NCI-H1092 treated with DMSO at 0.1 percent for 48 hours (cell line): ENCODE data around the gene TRIM10.
"Not testable (repeated sequence)": the region's sequence is repeated elsewhere in the genome, so short reads cannot be mapped to it uniquely, and the experiment has no call there.

ENCODE experiments used
- DNase-seq: peaks from one replicate; lab custom pipeline; 2025; lab: John Stamatoyannopoulos, UW

TRIM10 gene

DNA sequence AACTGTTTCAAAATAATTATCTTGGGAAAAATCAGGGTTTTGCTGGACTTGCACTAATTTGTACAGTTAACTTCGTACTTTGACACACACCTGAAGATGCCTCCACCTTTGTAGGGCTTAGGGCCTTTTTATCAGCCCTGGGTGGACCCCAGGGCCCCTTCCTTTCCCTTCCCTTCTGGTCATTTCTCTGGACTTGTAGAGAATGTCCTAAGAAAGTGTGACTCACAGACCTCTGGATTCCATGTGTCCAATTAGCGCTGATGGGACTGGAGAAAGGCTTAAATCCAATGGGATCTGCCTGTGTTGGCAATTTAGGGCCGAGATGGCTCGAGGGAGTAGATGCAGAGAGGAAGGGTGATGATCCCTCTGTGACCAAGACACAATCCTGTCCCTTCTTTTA is 11.7 kb upstream of the TRIM10 start:
- no peak for DNase-seq

DNA sequence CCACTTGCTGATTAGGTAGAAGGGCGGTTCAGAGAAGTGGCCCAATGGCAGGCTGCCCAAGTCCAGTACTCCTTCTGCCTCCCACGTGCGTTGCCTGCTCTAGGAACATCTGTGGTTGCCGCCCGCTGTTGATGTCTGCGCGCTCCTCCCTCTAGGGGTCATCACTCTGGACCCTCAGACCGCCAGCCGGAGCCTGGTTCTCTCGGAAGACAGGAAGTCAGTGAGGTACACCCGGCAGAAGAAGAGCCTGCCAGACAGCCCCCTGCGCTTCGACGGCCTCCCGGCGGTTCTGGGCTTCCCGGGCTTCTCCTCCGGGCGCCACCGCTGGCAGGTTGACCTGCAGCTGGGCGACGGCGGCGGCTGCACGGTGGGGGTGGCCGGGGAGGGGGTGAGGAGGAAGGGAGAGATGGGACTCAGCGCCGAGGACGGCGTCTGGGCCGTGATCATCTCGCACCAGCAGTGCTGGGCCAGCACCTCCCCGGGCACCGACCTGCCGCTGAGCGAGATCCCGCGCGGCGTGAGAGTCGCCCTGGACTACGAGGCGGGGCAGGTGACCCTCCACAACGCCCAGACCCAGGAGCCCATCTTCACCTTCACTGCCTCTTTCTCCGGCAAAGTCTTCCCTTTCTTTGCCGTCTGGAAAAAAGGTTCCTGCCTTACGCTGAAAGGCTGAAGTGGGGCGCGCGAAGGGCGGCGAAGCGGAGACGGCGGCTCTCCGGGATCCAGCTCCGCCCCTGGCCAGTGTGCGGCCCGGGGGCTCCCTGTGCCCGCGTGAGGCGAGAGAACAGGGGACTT is 10.9 kb upstream of the TRIM10 start:
- no peak for DNase-seq

DNA sequence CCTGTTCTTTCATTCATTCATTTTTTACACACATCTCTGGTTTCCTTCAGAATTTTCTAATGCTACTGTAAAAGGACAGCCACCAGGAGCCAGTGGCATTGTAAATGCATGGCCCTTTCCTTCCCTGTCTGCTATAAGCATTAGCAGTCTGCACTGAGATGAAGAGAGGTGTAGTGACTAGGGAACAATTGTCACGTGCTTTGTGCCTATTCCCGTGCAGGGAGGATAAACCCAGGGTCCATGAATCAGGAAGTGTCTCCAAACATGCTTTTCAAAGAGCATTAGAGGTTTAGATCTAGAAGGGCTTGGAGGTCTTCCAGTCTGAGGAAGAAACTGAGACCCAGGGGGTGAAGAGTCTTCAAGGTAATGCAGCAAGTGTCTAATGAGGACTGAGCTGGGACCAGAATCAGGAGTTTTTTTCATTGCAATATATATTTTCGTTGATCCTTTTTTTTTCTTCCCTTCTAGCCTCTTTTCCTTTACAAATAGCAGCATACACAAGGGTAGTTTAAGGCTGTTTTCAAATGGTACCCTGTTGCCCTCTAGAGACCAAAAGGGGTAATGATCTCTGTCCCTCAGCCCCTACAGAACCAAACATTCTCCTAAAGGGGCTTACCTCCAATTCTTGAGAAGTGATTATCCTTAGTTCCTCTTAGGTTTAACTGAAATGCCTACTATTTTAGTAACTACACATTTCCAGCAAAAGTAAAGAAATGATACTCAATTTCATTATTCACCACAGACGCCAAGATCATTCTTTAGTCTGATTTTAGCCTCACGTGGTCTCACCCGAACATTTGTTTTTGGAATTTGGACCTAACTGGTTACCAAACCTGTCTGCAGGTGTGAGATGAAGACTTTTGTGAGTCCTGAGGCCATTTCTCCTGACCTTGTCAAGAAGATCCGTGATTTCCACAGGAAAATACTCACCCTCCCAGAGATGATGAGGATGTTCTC is 8.9 kb upstream of the TRIM10 start:
- DNase-seq = peak; percentile 4

GRCh38 chr6:30168741-30169140 is 7.7 kb upstream of the TRIM10 start:
- no peak for DNase-seq

GRCh38 chr6:30167101-30167500 is 6.1 kb upstream of the TRIM10 start:
- no peak for DNase-seq

DNA sequence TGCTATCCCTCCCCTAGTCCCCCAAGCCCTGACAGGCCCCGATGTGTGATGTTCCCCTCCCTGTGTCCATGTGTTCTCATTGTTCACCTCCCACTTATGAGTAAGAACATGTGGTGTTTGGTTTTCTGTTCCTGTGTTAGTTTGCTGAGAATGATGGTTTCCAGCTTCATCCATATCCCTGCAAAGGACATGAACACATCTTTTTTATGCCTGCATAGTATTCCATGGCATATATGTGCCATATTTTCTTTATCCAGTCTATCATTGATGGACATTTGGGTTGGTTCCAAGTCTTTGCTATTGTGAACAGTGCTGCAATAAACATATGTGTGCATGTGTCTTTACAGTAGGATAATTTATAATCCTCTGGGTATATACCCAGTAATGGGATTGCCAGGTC is 4.2 kb upstream of the TRIM10 start:
- DNase-seq = not testable (repeated sequence)

DNA sequence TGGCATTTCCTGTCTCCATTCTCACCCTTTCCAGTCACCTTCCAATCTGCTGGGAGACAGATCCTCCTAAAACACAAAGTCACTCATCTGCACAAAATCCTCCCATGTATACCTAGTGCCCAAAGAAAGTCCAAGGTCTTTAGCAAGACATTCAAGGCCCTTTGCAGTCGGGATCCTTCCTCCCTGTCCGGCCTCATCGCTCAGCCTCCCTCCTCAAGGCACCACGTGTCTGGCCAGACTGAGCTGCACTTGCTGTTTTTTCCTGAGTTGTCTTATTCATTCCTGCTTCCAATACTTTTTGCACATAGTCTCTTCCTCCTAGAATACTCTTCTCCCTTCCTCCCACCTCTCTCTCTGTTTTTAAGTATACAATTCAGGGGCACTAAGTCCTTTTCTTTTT is 3.7 kb upstream of the TRIM10 start:
- DNase-seq = no peak

DNA sequence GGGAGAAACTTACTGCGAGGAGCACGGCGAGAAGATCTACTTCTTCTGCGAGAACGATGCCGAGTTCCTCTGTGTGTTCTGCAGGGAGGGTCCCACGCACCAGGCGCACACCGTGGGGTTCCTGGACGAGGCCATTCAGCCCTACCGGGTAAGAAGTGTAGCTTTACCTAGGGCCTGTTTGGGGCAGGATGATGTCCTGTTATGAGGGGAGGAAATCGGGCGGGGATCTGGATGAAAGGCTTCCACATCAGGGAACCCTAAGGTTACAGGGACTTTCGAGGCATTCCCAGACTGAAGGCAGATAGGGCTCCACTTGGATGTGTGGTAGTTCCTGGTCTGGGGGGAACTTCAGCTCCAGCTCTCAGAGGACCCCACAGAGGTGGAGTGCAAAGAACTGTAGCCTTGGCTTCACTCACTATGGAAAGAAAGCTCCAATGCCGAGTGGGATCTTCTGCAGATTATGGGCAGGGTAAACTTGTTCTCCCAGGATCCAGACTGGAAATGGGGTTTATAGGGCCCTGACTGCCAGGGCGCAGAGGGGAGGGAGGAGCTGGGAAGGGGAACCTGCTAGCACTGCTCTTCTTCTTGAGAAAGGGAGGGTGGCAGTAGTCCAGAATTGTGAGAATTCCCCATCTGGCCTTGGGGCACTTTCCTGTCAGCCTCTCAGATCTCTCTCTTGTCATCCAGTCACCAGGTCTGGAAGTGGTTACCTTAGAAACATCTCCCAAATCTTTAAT is 3.1 kb upstream of the TRIM10 start:
- DNase-seq = no peak

DNA sequence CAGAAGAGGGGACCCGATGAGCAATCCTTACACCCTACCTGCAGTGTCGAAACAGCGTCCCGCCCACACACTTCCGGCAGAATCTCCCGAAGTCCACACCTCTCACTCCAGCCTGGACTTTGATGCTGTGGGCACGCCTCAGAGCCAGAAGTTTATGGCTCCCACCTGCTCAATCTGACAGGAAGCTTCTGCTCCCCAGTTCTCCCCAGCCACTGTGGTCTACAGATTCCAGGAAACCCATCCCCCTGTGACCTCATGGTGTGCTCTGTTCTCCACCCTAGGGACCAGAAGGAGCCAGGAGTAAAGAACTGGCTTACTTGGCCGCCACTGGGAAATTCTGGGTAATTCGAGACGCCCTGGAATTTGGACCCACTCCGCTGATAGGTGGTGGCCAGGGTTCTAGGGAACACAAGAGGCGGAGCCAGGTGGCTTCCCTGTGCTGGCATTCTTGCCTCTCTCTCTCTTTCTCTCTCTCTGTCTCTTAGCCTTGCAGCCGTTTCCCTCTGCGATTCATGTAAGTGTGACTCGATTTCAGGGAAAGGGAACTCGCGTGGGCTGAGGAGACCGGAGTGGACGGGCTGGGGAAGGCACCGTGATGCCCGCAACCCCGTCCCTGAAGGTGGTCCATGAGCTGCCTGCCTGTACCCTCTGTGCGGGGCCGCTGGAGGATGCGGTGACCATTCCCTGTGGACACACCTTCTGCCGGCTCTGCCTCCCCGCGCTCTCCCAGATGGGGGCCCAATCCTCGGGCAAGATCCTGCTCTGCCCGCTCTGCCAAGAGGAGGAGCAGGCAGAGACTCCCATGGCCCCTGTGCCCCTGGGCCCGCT is 2.3 kb upstream of the TRIM10 start, which contains the start of gene TRIM15:
TRIM15 (plus strand) TSS at position 457 of the 828 bp plus-strand sequence; CDS start at position 596, 139 bp downstream.
- no peak for DNase-seq

- no peak for DNase-seq
These were observed 1.5 kb upstream of the TRIM10 start for GRCh38 chr6:30162265-30163089.

DNA sequence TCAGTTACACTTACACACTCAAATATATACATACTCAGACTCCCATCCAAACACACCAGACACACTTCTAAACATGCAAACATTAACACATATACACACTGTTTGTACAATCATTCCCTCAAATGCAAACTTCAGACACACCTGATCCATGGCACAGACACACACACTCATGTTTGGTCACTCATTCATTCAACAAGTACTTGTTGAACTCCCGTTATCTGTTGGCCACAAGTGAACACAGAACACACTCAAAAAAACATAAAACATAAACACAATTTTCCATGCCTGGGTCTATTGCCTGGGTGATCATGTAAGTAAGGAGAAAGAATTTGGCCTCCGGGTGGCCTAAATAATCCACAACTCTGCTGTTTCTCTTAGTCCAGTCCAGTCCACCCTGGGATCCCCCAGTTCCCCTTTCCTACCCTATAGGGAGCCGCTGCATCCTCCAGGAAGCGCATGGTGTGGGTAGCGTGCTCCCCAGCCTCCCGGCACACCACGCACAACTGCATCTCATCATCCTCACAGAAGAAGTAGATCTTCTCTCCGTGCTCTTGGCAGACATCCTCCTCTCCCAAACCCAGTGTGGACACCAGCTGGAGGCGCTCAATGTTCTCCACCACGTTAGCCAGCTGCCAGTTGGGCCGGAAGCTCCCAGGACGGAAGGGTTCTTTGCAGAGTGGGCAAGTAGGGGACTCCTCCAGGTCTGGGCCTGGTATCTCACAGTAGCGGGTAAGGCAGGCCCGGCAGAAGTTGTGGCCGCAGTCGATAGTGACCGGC is 815 bp downstream of the TRIM10 start:
- no peak for DNase-seq

- no peak for DNase-seq
These were observed 2.5 kb downstream of the TRIM10 start for GRCh38 chr6:30158475-30159040.

- no peak for DNase-seq
These were observed 3.0 kb downstream of the TRIM10 start for GRCh38 chr6:30157999-30158398.

DNA sequence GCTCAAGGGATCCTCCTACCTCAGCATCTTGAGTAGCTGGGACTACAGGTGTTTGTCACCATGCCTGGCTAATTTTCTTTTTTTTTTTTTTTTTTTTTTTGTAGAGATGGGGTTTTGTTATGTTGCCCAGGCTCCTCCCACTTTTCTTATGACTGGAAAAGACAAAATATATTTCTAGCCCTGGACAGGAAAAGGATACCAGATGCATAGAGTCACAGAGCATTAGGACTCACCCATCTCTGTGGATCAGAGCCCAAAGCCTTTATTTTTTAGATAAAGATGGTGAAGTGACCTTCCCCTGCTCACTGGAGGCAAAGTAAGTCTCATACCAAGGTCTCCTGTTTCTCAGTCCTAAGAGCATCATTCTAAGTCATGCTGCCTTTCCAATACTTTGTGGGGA is 3.4 kb downstream of the TRIM10 start:
- DNase-seq = no peak

DNA sequence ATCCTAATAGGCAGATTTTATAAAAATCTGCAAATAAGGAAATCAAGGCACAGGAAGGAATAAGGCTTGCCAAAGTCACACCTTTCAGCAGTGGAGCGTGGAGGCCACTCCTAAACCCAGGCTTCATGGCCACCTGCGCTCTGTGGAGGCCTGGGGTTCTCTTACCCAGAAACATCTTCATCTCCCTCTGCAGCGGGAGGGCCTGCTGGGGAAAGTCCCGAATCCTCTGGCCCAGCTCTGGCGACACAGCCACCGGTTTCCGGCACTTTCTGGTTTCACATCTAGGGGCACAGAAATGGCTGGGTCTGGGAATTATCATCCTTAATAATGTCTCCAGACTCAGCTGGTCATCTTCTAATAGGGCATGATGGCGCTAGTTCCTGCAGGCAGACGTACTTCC is 4.2 kb downstream of the TRIM10 start:
- no peak for DNase-seq

DNA sequence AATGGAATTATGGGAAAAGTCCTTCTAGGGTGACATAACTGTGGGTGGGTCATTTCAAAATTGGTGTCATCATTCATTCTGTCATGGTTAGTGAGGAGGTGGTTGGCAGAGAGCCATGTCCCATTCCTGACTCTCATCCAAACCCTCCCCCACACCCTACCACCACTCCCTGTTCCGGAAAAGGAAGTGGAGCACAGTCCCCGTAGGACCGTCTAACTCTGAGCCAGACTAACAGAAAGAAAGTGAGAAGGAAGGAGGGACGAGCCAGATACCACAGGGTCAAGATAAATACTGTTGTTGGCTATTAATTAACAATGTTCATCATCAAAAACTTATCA is 4.8 kb downstream of the TRIM10 start:
- no peak for DNase-seq

- no peak for DNase-seq
These were observed 5.3 kb downstream of the TRIM10 start for GRCh38 chr6:30155520-30156261.

DNA sequence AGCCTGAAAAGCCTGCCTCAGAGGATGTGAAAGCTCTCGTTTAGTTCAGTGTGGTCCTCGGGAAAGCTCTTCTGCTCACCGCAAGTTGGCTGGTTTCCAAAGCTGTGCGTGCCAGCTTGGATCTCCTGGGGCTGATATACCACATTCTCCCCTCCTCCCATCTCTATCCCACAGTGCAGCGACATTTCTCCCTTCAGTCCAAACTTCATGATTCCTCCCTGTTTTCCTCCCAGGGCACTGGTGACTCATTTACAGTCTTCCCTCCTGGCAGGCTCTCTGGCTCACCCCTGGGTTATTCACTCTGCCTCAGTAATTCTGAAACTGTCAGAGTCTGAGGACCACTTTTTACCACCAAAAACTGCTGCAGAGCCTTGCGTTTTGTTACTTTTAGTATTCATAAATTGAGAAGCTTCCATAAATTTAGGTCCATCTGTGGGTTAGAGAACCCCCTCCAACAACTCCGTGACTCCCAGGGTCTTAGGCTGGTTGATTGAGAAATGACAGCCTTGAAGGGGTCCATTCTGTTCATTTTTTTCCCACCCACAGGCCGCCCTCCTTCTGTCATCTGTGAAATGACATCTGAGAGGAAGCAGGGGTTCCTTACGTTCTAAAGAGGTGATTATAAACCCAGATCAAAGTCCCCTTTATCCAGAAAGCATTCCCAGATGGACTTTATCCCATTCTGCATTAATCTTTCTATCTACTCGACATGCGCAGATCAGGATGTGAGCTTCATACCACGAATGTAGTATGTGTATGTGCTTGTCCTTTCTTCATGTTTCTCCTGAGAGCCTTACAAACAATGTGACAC is 6.1 kb downstream of the TRIM10 start:
- DNase-seq = no peak
